NB4 (cell line): ENCODE measurements around the gene TTC29.

Source experiments
- CTCF ChIP-seq: IDR thresholded peaks from one replicate; pipeline ENCODE4 v1.5.1; 2012; ENCODE audit warnings: low read depth, low read length
- MAX ChIP-seq: IDR thresholded peaks from 2 replicates; pipeline ENCODE4 v1.6.1; 2011; ENCODE audit warnings: low read depth, low read length
- POLR2A ChIP-seq: IDR thresholded peaks from 2 replicates; pipeline ENCODE4 v1.6.1; 2011; ENCODE audit warnings: mild to moderate bottlenecking; ENCODE audit not compliant: insufficient read length; ENCODE audit errors: extremely low read depth

GRCh38 chr4:146900295-146900694 is 45.4 kb downstream of the TTC29 start:
- no peak for TF ChIP-seq MAX
- no peak for TF ChIP-seq POLR2A
- no peak for TF ChIP-seq CTCF
